HG03280 (cell line): ENCODE measurements around the gene MAFB.

Experiments
- ATAC-seq: cut with Tn5 transposase; IDR thresholded peaks from one replicate; pipeline ENCODE4 v1.9.1; 2021; ENCODE audit warnings: mild to moderate bottlenecking, moderate library complexity; ENCODE audit not compliant: unreplicated experiment

The MAFB gene

GRCh38 chr20:40703975-40704530 is 15.0 kb upstream of the MAFB start:
- no peak for ATAC-seq

GRCh38 chr20:40702504-40702903 is 13.5 kb upstream of the MAFB start:
- no peak for ATAC-seq

GRCh38 chr20:40698744-40699143 is 9.7 kb upstream of the MAFB start:
- no peak for ATAC-seq

GRCh38 chr20:40698281-40698680 is 9.2 kb upstream of the MAFB start:
- ATAC-seq = no peak

GRCh38 chr20:40697541-40697940 is 8.5 kb upstream of the MAFB start:
- ATAC-seq = no peak

GRCh38 chr20:40695214-40695613 is 6.2 kb upstream of the MAFB start:
- no peak for ATAC-seq

GRCh38 chr20:40694246-40694645 is 5.2 kb upstream of the MAFB start:
- no peak for ATAC-seq

- ATAC-seq = no peak
Observed at GRCh38 chr20:40692240-40693011, 3.4 kb upstream of the MAFB start.

GRCh38 chr20:40691566-40692239 is 2.7 kb upstream of the MAFB start:
- ATAC-seq = no peak

GRCh38 chr20:40690836-40691565 is 2.0 kb upstream of the MAFB start:
- no peak for ATAC-seq

- ATAC-seq = peak; percentile 51
Observed at GRCh38 chr20:40689943-40690835, 1.2 kb upstream of the MAFB start.

GRCh38 chr20:40688129-40689099 is 622 bp downstream of the MAFB start:
- peak; percentile 9 for ATAC-seq

- ATAC-seq = no peak
Observed at GRCh38 chr20:40687384-40688128, 1.5 kb downstream of the MAFB start.

GRCh38 chr20:40686893-40687292 is 2.1 kb downstream of the MAFB start:
- no peak for ATAC-seq

- no peak for ATAC-seq
Observed at GRCh38 chr20:40686434-40686882, 2.6 kb downstream of the MAFB start.

- ATAC-seq = no peak
Observed at GRCh38 chr20:40685349-40685748, 3.7 kb downstream of the MAFB start.

GRCh38 chr20:40683894-40684268 is 5.2 kb downstream of the MAFB start:
- ATAC-seq = no peak

- ATAC-seq = no peak
Observed at GRCh38 chr20:40683221-40683893, 5.7 kb downstream of the MAFB start.
